HepG2 (cell line): Measurements from ENCODE around the gene CAPN15.

Experiments used
- MEF2D ChIP-seq: sonication (generic); formaldehyde crosslinking; IDR thresholded peaks from 2 replicates; pipeline ENCODE4 v1.5.1; 2020; ENCODE audit warnings: mild to moderate bottlenecking, missing genetic modification reagents
- MTA1 ChIP-seq: sonication (generic); formaldehyde crosslinking; IDR thresholded peaks from 2 replicates; pipeline ENCODE4 v1.4.0; 2020; ENCODE audit warnings: missing genetic modification reagents, mild to moderate bottlenecking, borderline replicate concordance

DNA sequence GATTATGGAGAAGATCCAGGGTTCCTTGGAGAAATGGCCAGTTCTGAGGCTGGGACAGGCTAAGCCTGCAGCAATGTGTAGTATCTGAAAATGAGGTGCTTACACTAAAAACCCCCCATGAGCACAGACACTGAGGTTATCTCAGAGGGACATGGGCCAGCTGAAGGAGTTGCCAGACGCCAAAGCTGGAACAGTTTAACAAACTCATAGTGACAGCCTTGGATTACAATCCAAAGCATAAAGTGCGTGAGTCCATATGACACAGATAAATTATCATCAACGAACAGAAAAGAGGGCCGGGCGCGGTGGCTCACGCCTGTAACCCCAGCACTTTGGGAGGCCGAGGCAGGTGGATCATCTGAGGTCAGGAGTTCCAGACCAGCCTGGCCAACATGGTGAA lies 11.2 kb upstream of the CAPN15 start:
- TF ChIP-seq MEF2D (CRISPR knock-in tag): no peak
- TF ChIP-seq MTA1 (CRISPR knock-in tag): no peak
